PC-3 (cell line): ENCODE results near the gene APBB2.

ENCODE experiments used
- EZH2 ChIP-seq: fragments of 300-600 bp; sonication (generic); IDR thresholded peaks from one replicate; pipeline ENCODE4 v1.6.1; 2017; ENCODE audit warnings: antibody characterized with exemption, mild to moderate bottlenecking, low read length; ENCODE audit not compliant: unreplicated experiment
- TF ChIP-seq, protein P1 (sequence below): fragments of 300-600 bp; sonication (generic); conservative IDR thresholded peaks from 2 replicates; pipeline ENCODE4 v1.5.1; 2017; ENCODE audit warnings: antibody characterized with exemption, low read depth, mild to moderate bottlenecking, low read length

DNA sequence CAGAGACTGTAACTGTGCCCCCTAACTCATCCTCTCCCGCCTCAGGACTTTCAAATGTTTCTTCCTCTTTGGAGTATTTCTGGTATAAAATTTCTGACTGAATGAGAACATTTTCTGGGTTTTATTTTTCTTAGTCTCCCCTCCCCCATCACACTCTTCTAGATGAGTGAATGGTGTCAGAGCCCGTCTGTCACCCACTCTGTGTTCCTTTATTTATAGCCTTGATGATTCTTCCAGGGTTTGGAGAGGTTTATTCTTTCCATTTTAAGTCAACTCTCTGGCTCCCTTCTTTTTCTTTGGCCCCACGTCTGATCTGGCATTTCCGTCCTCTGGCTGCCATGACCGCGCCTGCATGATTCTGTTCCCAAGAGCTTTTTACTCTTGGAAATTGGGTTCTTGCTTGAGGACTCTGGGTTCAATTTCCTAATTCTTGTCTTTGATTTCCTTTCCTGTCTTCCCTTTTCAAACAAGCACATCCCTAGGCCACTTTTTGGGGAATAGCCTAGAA is 335.7 kb downstream of the APBB2 start:
- TF ChIP-seq, protein P1, sequence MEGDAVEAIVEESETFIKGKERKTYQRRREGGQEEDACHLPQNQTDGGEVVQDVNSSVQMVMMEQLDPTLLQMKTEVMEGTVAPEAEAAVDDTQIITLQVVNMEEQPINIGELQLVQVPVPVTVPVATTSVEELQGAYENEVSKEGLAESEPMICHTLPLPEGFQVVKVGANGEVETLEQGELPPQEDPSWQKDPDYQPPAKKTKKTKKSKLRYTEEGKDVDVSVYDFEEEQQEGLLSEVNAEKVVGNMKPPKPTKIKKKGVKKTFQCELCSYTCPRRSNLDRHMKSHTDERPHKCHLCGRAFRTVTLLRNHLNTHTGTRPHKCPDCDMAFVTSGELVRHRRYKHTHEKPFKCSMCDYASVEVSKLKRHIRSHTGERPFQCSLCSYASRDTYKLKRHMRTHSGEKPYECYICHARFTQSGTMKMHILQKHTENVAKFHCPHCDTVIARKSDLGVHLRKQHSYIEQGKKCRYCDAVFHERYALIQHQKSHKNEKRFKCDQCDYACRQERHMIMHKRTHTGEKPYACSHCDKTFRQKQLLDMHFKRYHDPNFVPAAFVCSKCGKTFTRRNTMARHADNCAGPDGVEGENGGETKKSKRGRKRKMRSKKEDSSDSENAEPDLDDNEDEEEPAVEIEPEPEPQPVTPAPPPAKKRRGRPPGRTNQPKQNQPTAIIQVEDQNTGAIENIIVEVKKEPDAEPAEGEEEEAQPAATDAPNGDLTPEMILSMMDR = no peak
- TF ChIP-seq EZH2 = no peak
